HCT116 (cell line): ENCODE results near the gene RFTN1.

Source experiments
- EZH2 ChIP-seq: fragments of 200-600 bp; sonication (generic); IDR thresholded peaks from 2 replicates; pipeline ENCODE4 v1.6.1; 2017; ENCODE audit warnings: antibody characterized with exemption, mixed run types
- POLR2A ChIP-seq: IDR thresholded peaks from 2 replicates; pipeline ENCODE4 v1.7.0; 2011; ENCODE audit warnings: borderline replicate concordance; ENCODE audit not compliant: insufficient read depth, insufficient read length; ENCODE audit errors: extremely low read depth
- TF ChIP-seq, protein P1 (sequence below), 3 experiments: fragments of 200-600 bp in 1 of 3; sonication (generic) in 1 of 3; IDR thresholded peaks in 2 of 3; conservative IDR thresholded peaks in 1 of 3; 2 replicates each; pipeline ENCODE4 v1.5.1; 2012 to 2017; ENCODE audit warnings: low read depth in 2 of 3, low read length in 2 of 3, antibody characterized with exemption in 1 of 3, borderline replicate concordance in 1 of 3, control low read depth in 1 of 3, mild to moderate bottlenecking in 1 of 3, mixed read lengths in 1 of 3, mixed run types in 1 of 3, moderate library complexity in 1 of 3; ENCODE audit not compliant: insufficient read depth in 1 of 3

DNA sequence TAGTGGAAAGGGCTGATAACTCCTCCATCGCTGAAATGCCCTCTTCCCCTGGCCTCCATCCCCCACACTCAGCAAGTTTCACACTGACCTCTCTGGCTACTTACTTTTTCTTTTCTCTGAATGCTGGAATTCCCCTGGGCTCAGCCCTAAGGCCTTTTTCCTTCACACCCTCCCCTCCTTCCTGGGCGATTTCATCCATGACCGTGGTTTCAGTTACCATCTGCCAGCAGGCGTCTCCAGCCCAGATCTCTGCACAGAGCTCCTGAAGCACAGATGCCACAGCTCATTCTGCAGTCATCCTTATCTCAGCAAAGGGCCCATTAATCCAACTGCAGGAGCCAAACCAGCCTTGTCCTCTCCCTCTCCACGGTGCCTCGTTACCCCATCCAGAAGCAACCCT, 114.0 kb downstream of the RFTN1 start:
- no peak for TF ChIP-seq EZH2
- TF ChIP-seq POLR2A = no peak
- TF ChIP-seq, protein P1, sequence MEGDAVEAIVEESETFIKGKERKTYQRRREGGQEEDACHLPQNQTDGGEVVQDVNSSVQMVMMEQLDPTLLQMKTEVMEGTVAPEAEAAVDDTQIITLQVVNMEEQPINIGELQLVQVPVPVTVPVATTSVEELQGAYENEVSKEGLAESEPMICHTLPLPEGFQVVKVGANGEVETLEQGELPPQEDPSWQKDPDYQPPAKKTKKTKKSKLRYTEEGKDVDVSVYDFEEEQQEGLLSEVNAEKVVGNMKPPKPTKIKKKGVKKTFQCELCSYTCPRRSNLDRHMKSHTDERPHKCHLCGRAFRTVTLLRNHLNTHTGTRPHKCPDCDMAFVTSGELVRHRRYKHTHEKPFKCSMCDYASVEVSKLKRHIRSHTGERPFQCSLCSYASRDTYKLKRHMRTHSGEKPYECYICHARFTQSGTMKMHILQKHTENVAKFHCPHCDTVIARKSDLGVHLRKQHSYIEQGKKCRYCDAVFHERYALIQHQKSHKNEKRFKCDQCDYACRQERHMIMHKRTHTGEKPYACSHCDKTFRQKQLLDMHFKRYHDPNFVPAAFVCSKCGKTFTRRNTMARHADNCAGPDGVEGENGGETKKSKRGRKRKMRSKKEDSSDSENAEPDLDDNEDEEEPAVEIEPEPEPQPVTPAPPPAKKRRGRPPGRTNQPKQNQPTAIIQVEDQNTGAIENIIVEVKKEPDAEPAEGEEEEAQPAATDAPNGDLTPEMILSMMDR (IDR thresholded peaks at IDR 0.05 in 2 of 3, conservative IDR thresholded peaks at IDR 0.05 in 1 of 3; ENCODE audit: borderline replicate concordance in 1 of 3, insufficient read depth in 1 of 3, low read depth in 2 of 3, low read length in 2 of 3) = no peak
